HEK293T (cell line): Measurements from ENCODE around the gene TMEFF2.
A peak's percentile ranks its signal among the peaks of the same experiment; 100 is the strongest.

ENCODE experiments used
- CTCF ChIA-PET: fragments of 350-600 bp; formaldehyde crosslinking; extraction: SDS; loops from one replicate; lab custom pipeline; 2021; ENCODE audit warnings: antibody characterized with exemption, inconsistent platforms; lab: Yijun Ruan, JAX
- POLR2A ChIA-PET: fragments of 350-600 bp; formaldehyde crosslinking; extraction: SDS; loops from one replicate; lab custom pipeline; 2020; ENCODE audit warnings: antibody characterized with exemption, inconsistent platforms; lab: Yijun Ruan, JAX
- DNase-seq: peaks from one replicate; pipeline ENCODE4 v3.0.0; 2012; ENCODE audit warnings: mixed read lengths; ENCODE audit errors: extremely low spot score
- ARNT ChIP-seq: fragments of 450-650 bp; IDR thresholded peaks from 2 replicates; pipeline ENCODE4 v1.6.1; 2017; ENCODE audit warnings: mild to moderate bottlenecking
- BHLHE40 ChIP-seq: fragments of 450-650 bp; IDR thresholded peaks from 2 replicates; pipeline ENCODE4 v1.6.1; 2016; ENCODE audit warnings: mild to moderate bottlenecking, moderate library complexity, borderline replicate concordance
- CTBP1 ChIP-seq: fragments of 450-650 bp; IDR thresholded peaks from 2 replicates; pipeline ENCODE4 v1.6.1; 2016; ENCODE audit warnings: borderline replicate concordance
- ELF4 ChIP-seq: fragments of 450-650 bp; IDR thresholded peaks from 2 replicates; pipeline ENCODE4 v1.6.1; 2017; ENCODE audit warnings: antibody characterized with exemption
- FOXA1 ChIP-seq: fragments of 450-650 bp; IDR thresholded peaks from 2 replicates; pipeline ENCODE4 v1.6.1; 2016; ENCODE audit warnings: mild to moderate bottlenecking
- FOXK2 ChIP-seq: fragments of 450-650 bp; IDR thresholded peaks from 2 replicates; pipeline ENCODE4 v1.6.1; 2016; ENCODE audit warnings: mild to moderate bottlenecking
- FOXM1 ChIP-seq: fragments of 450-650 bp; IDR thresholded peaks from 2 replicates; pipeline ENCODE4 v1.6.1; 2017; ENCODE audit warnings: mild to moderate bottlenecking, borderline replicate concordance
- HDGF ChIP-seq: fragments of 450-650 bp; IDR thresholded peaks from 2 replicates; pipeline ENCODE4 v1.6.1; 2017; ENCODE audit warnings: antibody characterized with exemption, borderline replicate concordance
- L3MBTL2 ChIP-seq: fragments of 450-650 bp; conservative IDR thresholded peaks from 2 replicates; pipeline ENCODE4 v1.6.1; 2016; ENCODE audit warnings: mild to moderate bottlenecking
- LEF1 ChIP-seq: fragments of 450-650 bp; IDR thresholded peaks from 2 replicates; pipeline ENCODE4 v1.6.1; 2017; ENCODE audit warnings: mild to moderate bottlenecking, borderline replicate concordance
- NFRKB ChIP-seq: fragments of 450-650 bp; IDR thresholded peaks from 2 replicates; pipeline ENCODE4 v1.6.1; 2016; ENCODE audit warnings: mild to moderate bottlenecking, moderate library complexity
- SP1 ChIP-seq: fragments of 450-650 bp; IDR thresholded peaks from 2 replicates; pipeline ENCODE4 v1.6.1; 2017
- SUZ12 ChIP-seq: fragments of 450-650 bp; IDR thresholded peaks from 2 replicates; pipeline ENCODE4 v1.6.1; 2016; ENCODE audit warnings: mild to moderate bottlenecking
- TARDBP ChIP-seq: fragments of 450-650 bp; IDR thresholded peaks from 2 replicates; pipeline ENCODE4 v1.6.1; 2016
- ZNF384 ChIP-seq: fragments of 450-650 bp; IDR thresholded peaks from 2 replicates; pipeline ENCODE4 v1.6.1; 2016
- TF ChIP-seq, protein P1 (sequence below): fragments of 450-650 bp; IDR thresholded peaks from 2 replicates; pipeline ENCODE4 v1.6.1; 2016

The TMEFF2 gene

DNA sequence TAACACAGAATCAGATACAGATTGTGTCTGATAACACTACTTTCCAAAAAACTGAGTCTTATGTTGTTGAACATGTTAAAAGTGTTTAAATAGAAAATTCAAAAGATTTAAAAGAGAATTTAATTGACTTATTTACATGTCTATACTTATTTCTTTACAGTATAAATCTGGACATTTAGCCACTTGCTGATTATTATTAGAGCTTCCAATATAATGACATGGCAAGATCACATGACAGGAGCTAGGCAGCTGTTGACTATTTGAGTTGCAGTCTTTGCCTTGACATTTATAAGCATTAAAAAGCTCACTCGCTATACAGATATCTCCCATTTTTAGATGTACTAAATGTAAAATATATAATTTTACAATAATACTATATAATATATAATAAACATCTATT lies 6.4 kb upstream of the TMEFF2 start:
- TF ChIP-seq FOXM1 (no peak), ARNT (no peak), TARDBP (no peak), ZNF384 (no peak), BHLHE40 (no peak), HDGF (no peak), SUZ12 (no peak), SP1 (no peak), FOXA1 (no peak), CTBP1 (no peak), L3MBTL2 (no peak), ELF4 (no peak)
- TF ChIP-seq, protein P1, sequence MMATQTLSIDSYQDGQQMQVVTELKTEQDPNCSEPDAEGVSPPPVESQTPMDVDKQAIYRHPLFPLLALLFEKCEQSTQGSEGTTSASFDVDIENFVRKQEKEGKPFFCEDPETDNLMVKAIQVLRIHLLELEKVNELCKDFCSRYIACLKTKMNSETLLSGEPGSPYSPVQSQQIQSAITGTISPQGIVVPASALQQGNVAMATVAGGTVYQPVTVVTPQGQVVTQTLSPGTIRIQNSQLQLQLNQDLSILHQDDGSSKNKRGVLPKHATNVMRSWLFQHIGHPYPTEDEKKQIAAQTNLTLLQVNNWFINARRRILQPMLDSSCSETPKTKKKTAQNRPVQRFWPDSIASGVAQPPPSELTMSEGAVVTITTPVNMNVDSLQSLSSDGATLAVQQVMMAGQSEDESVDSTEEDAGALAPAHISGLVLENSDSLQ: no peak
- CTCF ChIA-PET: no interaction called here
- no peak for DNase-seq
- POLR2A ChIA-PET: no interaction called here

GRCh38 chr2:192197357-192197756 lies 2.6 kb upstream of the TMEFF2 start:
- no peak for DNase-seq
- CTCF ChIA-PET: interaction anchor here (0.6 kb wide), 1 partner anchor 1144 kb away, joined by 3 read pairs; no protein-coding TSS in a partner anchor
- POLR2A ChIA-PET: no interaction called here
- no peak for TF ChIP-seq L3MBTL2
- no peak for TF ChIP-seq BHLHE40

DNA sequence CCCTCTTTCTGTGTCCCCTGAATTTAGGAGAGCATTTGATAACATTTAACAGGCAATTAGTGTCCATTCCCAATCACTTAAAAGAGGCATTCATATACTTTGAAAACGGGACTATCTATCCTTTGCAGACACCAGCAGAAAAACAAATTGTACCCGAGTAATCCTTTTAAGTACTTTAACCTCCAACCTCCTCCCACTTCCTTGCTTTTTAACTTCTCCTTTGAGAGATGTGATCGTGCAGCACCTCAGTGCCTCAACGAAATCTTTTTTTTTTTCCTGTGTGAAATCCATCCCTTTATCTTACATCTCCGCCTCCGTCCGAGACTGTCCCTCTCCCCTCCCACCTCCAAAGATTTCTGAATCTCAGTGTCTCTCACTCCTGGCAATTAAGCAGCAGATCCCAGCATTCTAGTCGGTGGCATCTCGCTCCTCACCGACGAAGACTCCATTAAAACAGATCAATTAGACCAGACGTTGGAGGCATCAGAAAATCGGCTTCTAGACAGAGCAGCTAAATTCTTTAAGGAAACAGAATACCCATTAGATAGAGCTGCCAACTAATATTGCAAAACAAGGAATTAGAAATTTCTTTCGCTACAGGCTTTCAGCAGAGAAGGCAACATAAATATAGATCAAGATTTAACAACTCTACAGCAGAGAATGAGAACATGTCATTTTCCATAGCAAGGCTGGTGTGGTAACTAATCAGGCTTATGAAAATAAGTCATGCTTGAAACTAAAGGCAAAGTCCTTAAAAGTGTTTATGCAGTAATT lies 1.9 kb upstream of the TMEFF2 start:
- ChIA-PET CTCF (interaction anchor here (0.6 kb wide), 1 partner anchor 1145 kb away, joined by 3 read pairs; no protein-coding TSS in a partner anchor), POLR2A (no interaction called here)
- no peak for DNase-seq
- TF ChIP-seq TARDBP: no peak
- no peak for TF ChIP-seq FOXM1
- no peak for TF ChIP-seq ELF4
- no peak for TF ChIP-seq LEF1
- no peak for TF ChIP-seq SUZ12
- TF ChIP-seq ZNF384: no peak
- no peak for TF ChIP-seq NFRKB
- no peak for TF ChIP-seq HDGF
- TF ChIP-seq SP1: no peak
- no peak for TF ChIP-seq L3MBTL2
- no peak for TF ChIP-seq BHLHE40
- TF ChIP-seq, protein P1: no peak
- no peak for TF ChIP-seq FOXA1
- no peak for TF ChIP-seq FOXK2

DNA sequence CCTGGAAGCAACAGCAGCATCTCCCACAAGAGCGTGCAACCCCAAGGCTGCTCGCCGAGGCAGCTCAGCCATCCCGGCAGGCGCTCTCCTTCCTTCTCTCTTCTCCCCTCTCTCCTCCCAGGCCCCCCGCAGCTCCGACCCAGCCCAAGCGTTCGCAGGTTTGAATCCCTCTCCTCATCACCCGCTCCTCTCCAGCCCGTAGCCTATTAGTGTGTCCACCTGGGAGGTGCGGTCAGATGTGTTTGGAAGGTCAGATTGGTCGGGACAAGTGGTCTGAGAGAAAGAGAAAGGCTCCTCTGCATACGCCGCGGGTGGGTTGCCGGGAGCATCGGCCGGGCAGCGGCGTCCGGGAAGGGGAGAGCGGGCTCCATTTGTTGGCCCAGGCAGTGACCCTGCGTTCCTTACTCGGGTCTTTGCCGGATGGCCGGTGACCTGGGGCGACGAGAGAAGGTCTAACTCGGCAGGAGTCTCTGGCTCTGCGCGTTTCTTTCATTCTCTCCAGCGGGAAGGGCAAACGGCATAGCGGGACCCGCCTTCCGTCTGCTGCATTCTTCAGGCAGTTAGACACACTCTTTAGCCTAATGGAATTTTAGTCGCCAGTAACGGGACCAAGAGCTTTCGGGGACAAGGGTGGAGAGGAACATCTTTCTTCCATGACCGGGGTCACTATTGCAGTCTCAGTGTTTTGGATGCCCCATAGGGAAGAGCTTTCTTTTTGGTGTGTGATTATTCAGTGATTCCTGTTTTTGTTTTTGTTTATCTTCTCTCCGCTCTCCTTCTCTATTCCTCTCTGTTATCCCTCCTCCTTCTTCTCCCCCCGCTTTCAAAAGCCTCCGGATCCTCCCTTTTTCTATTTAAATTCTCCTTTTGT lies 1.1 kb upstream of the TMEFF2 start:
- TF ChIP-seq CTBP1: no peak
- no peak for TF ChIP-seq FOXA1
- TF ChIP-seq FOXM1: no peak
- TF ChIP-seq TARDBP: no peak
- no peak for TF ChIP-seq SUZ12
- TF ChIP-seq SP1: no peak
- DNase-seq: peak; percentile 28
- ChIA-PET POLR2A (no interaction called here), CTCF (interaction anchor here (0.6 kb wide), 1 partner anchor 259 kb away, joined by 3 read pairs; no protein-coding TSS in a partner anchor)

GRCh38 chr2:192194265-192194865 lies 368 bp downstream of the TMEFF2 start:
- no peak for TF ChIP-seq CTBP1
- TF ChIP-seq ELF4: no peak
- no peak for TF ChIP-seq HDGF
- TF ChIP-seq NFRKB: no peak
- no peak for TF ChIP-seq BHLHE40
- no peak for TF ChIP-seq ZNF384
- no peak for TF ChIP-seq SUZ12
- no peak for TF ChIP-seq SP1
- TF ChIP-seq LEF1: no peak
- no peak for TF ChIP-seq FOXA1
- TF ChIP-seq TARDBP: no peak
- TF ChIP-seq FOXM1: no peak
- TF ChIP-seq L3MBTL2: no peak; the same call in 1 of the 2 replicates
- no peak for TF ChIP-seq FOXK2
- TF ChIP-seq, protein P1: no peak
- TF ChIP-seq ARNT: no peak
- DNase-seq: no peak
- CTCF ChIA-PET: no interaction called here
- POLR2A ChIA-PET: no interaction called here
